Stimulated activated CD4-positive, alpha-beta T cell treated with anti-CD3 and anti-CD28 coated beads, Interleukin-1b, Interleukin-23, amount 100 ng/mL, for 48 hours (primary cell): ENCODE results near the gene SLCO6A1.
"Not testable (repeated sequence)": the region's sequence is repeated elsewhere in the genome, so short reads cannot be mapped to it uniquely, and the experiment has no call there.

Experiments
- DNase-seq: peaks from one replicate; pipeline ENCODE4 v3.0.0-alpha.2; 2020

Gene SLCO6A1

GRCh38 chr5:102498271-102499034 lies at the start of gene SLCO6A1:
TSS of gene SLCO6A1 (minus strand) at chr5:102499001. CDS start at chr5:102498844, 157 bp downstream.
- DNase-seq: no peak

- DNase-seq: no peak
Measured at GRCh38 chr5:102547141-102548035, 48.6 kb upstream of the SLCO6A1 start.

GRCh38 chr5:102545175-102545574 lies 46.4 kb upstream of the SLCO6A1 start:
- DNase-seq: no peak

GRCh38 chr5:102542057-102542456 lies 43.3 kb upstream of the SLCO6A1 start:
- DNase-seq: no peak

GRCh38 chr5:102539996-102540728 lies 41.4 kb upstream of the SLCO6A1 start:
- no peak for DNase-seq

GRCh38 chr5:102539562-102539961 lies 40.8 kb upstream of the SLCO6A1 start:
- no peak for DNase-seq

GRCh38 chr5:102537011-102537410 lies 38.2 kb upstream of the SLCO6A1 start:
- DNase-seq: no peak

- DNase-seq: no peak
Measured at GRCh38 chr5:102536323-102536928, 37.6 kb upstream of the SLCO6A1 start.

- no peak for DNase-seq
Measured at GRCh38 chr5:102532123-102532522, 33.3 kb upstream of the SLCO6A1 start.

GRCh38 chr5:102531506-102531905 lies 32.7 kb upstream of the SLCO6A1 start:
- DNase-seq: no peak

- DNase-seq: no peak
Measured at GRCh38 chr5:102529447-102529846, 30.6 kb upstream of the SLCO6A1 start.

- DNase-seq: no peak
Measured at GRCh38 chr5:102529031-102529430, 30.2 kb upstream of the SLCO6A1 start.

- no peak for DNase-seq
Measured at GRCh38 chr5:102528600-102528999, 29.8 kb upstream of the SLCO6A1 start.

GRCh38 chr5:102527547-102527946 lies 28.7 kb upstream of the SLCO6A1 start:
- no peak for DNase-seq

- DNase-seq: no peak
Measured at GRCh38 chr5:102523541-102524175, 24.9 kb upstream of the SLCO6A1 start.

GRCh38 chr5:102511666-102512065 lies 12.9 kb upstream of the SLCO6A1 start:
- no peak for DNase-seq

GRCh38 chr5:102491261-102491914 lies 7.4 kb downstream of the SLCO6A1 start:
- not testable (repeated sequence) for DNase-seq

GRCh38 chr5:102483736-102484135 lies 15.1 kb downstream of the SLCO6A1 start:
- no peak for DNase-seq

- DNase-seq: no peak
Measured at GRCh38 chr5:102481054-102481715, 17.6 kb downstream of the SLCO6A1 start.

- no peak for DNase-seq
Measured at GRCh38 chr5:102453716-102454115, 45.1 kb downstream of the SLCO6A1 start.

GRCh38 chr5:102451082-102451481 lies 47.7 kb downstream of the SLCO6A1 start:
- DNase-seq: no peak
